DMS53 (cell line): ENCODE measurements around the gene CARD19.

Source experiments
- DNase-seq: peaks from one replicate; lab custom pipeline; 2025; lab: John Stamatoyannopoulos, UW

Gene CARD19

GRCh38 chr9:93161786-93162562 is 66.0 kb downstream of the CARD19 start:
- no peak for DNase-seq
